ENCODE measurements around the gene RNPS1.

The RNPS1 gene

DNA sequence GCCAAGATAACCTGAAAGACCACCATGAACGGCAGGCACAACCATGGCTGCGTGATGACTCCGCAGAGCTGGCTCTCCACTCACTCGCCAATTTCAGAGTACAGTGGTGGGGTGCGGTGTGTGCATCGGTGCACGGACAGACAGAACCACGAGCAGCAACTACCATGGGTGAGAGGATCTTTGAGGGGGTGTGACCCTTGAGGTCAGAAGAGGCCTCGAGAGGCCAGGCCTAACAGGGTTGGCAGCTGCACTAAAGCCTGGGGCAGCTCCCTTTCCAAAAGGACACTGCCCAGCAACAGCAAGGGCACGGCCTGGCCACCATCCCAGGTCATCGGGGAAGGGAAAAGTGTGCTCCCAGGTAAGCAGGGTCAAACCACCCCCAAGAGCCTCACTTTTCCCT lies 14.6 kb downstream of the RNPS1 start:
- H3K4me3 ChIP-seq (ENCODE audit: low read depth, low read length) = no peak overlapping the region
- no peaks in the 10 kb centered on the region for H3K27me3 ChIP-seq (ENCODE audit: insufficient read depth, low read depth, severe bottlenecking)
- TF ChIP-seq, protein P1, sequence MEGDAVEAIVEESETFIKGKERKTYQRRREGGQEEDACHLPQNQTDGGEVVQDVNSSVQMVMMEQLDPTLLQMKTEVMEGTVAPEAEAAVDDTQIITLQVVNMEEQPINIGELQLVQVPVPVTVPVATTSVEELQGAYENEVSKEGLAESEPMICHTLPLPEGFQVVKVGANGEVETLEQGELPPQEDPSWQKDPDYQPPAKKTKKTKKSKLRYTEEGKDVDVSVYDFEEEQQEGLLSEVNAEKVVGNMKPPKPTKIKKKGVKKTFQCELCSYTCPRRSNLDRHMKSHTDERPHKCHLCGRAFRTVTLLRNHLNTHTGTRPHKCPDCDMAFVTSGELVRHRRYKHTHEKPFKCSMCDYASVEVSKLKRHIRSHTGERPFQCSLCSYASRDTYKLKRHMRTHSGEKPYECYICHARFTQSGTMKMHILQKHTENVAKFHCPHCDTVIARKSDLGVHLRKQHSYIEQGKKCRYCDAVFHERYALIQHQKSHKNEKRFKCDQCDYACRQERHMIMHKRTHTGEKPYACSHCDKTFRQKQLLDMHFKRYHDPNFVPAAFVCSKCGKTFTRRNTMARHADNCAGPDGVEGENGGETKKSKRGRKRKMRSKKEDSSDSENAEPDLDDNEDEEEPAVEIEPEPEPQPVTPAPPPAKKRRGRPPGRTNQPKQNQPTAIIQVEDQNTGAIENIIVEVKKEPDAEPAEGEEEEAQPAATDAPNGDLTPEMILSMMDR (IDR thresholded peaks at IDR 0.05; ENCODE audit: low read depth, low read length) = no peak
- DNase-seq = no peak
- H3K36me3 ChIP-seq = peaks cover 83% of the 10 kb centered on the region
- H3K27ac ChIP-seq = no peak overlapping the region
- no peaks in the 10 kb centered on the region for H3K9me3 ChIP-seq (ENCODE audit: severe bottlenecking)

DNA sequence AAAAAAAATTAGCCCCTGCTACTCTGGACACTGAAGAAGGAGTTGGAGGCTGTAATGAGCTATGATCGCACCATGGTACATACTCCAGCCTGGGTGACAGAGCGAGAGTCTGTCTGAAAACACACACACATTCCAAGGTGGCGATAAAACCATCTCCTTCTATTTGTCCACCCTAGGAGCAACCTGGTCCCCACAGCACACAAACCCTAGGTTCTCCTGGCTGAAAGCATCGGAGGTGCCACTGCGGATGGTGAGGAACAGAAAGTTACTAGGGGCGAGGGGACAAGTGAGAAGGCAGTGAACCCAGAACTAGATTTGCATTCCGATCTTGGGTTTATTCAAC lies 15.1 kb downstream of the RNPS1 start:
- Histone ChIP-seq H3K9me3 (ENCODE audit: severe bottlenecking) (no peaks in the 10 kb centered on the region), H3K27ac (no peak overlapping the region; the same call in 1 of the 2 replicates), H3K36me3 (peaks cover 79% of the 10 kb centered on the region), H3K27me3 (ENCODE audit: insufficient read depth, low read depth, severe bottlenecking) (no peaks in the 10 kb centered on the region), H3K4me3 (ENCODE audit: low read depth, low read length) (no peak overlapping the region)
- DNase-seq = no peak
- TF ChIP-seq, protein P1 (IDR thresholded peaks at IDR 0.05; ENCODE audit: low read depth, low read length) = no peak

DNA sequence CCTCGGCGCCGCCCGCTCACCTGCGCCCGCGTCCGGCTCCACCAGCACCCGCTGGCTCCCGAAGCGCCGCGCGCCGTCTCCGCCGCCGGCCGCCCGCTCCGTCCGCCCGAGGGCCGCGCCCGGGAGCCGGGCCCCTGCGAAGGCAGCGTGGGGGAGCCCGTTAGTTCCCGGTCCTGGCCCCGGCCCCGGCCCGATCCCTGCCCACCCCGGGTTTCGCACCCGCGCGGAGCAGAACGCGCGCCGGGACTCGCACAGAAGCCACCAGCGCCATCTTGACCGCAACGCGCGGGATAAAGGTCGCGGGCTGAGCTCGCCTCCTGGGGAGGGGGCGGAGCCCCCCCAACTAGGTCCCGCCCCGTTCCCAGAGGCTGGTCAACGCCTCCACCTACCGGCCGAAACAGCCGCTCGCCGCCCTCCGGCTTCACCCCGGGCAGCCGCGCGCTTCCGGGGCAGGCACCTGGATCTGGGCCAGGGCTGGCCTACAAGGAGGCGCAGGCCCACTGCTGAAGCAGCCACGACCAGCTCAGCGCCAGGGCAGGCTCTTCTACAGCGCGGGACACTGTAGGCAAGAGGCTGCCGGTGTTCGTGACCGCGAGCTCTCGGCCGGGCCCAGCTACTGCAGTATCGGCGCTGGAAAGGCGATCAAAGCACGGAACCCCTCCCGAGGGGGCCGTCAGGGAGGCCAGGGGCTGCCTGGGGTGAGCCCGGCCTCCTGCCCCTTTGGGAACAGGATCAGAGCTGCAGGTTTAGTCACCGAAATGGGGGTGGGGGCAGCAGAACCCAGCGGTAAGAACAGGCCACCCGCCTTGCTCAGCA lies 16.4 kb downstream of the RNPS1 start, which contains the start of gene ECI1:
ECI1 (minus strand) TSS at position 292 of the 816 bp plus-strand sequence; CDS start at position 271, 21 bp downstream.
- DNase-seq = peak; percentile 95
- Histone ChIP-seq H3K4me3 (ENCODE audit: low read depth, low read length) (peak within 1 kb of the TSS; percentile 63), H3K27ac (peak within 1 kb of the TSS; percentile 88), H3K9me3 (ENCODE audit: severe bottlenecking) (no peaks in the 10 kb centered on the region), H3K27me3 (ENCODE audit: insufficient read depth, low read depth, severe bottlenecking) (no peaks in the 10 kb centered on the region), H3K36me3 (peaks cover 76% of the 10 kb centered on the region)
- TF ChIP-seq, protein P1 (IDR thresholded peaks at IDR 0.05; ENCODE audit: low read depth, low read length) = peak; percentile 70

DNA sequence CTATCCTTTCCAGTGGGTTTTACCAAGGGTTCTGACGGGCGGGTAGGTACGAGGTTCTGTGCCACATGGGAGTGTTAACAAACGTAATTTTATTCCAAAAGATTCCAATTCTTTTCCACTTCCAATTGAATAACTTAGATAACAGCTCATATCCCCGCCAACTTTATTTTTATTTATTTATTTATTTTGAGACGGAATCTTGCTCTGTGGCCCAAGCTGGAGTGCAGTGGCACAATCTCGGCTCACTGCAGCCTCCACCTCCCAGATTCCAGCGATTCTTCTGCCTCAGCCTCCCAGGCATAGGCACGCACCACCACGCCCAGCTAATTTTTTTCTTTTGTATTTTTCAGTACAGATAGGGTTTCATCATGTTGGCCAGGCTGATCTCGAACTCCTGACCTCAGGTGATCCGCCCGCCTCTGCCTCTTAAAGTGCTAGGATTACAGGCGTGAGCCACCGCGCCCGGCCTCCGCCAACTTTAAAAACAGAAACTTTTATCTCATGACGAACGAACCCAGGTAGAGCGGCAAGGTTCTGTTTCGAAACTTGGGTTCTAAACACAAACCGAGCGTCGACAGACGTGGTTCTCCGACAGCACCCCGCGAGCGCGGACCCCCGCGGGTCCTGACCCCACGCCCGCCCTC lies 17.2 kb downstream of the RNPS1 start:
- Histone ChIP-seq H3K36me3 (peaks cover 76% of the 10 kb centered on the region), H3K9me3 (ENCODE audit: severe bottlenecking) (no peaks in the 10 kb centered on the region), H3K27me3 (ENCODE audit: insufficient read depth, low read depth, severe bottlenecking) (no peaks in the 10 kb centered on the region), H3K27ac (peak overlapping the region; percentile 88), H3K4me3 (ENCODE audit: low read depth, low read length) (peak overlapping the region; percentile 63)
- DNase-seq = no peak
- TF ChIP-seq, protein P1 (IDR thresholded peaks at IDR 0.05; ENCODE audit: low read depth, low read length) = no peak

DNA sequence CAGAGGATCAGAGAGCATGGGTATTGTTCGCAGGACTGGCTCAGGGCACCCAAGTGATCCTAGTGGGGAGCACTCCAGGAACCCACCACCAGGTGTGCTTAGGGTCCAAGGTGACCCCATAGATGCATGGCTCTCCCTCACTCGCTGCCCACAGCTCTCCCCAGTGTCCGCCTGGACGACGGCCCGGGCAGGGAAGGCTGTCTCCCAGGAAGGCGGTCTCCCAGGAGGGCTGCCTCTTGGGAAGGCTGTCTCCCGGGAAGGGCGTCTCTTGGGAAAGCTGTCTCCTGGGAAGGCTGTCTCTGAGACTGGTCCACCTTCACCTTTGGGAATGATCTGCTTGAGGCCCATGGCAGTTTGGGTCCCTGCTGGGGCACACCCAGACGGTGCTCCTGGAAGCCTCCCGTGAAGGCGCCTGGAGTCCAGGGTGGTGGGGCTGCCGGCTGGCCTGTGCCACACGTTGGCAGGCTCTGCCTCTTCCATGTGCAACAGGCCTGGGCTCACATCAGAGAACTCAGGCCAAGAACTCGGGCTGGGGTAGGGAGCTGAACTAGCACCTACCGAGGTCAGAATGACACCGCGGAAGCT lies 21.5 kb downstream of the RNPS1 start:
- H3K27ac ChIP-seq = no peak overlapping the region; the same call in none of the 2 replicates
- peaks cover 81% of the 10 kb centered on the region for H3K36me3 ChIP-seq
- TF ChIP-seq, protein P1 (IDR thresholded peaks at IDR 0.05; ENCODE audit: low read depth, low read length) = no peak
- no peak for DNase-seq
- H3K4me3 ChIP-seq (ENCODE audit: low read depth, low read length) = no peak overlapping the region
- no peaks in the 10 kb centered on the region for H3K9me3 ChIP-seq (ENCODE audit: severe bottlenecking)
- no peaks in the 10 kb centered on the region for H3K27me3 ChIP-seq (ENCODE audit: insufficient read depth, low read depth, severe bottlenecking)
